Amygdala (tissue), 56 donors: Measurements from ENCODE around the gene GNB1.
"Not testable (repeated sequence)": the region's sequence is repeated elsewhere in the genome, so short reads cannot be mapped to it uniquely, and the experiment has no call there.

ENCODE experiments used
- DNase-seq, 56 donors: peaks; one replicate each; lab custom pipeline; 2025; lab: John Stamatoyannopoulos, UW

Gene GNB1

GRCh38 chr1:1890506-1891348 is at the start of gene GNB1:
Gene GNB1, minus strand, starts transcription at chr1:1891087. Its CDS starts 65,634 bp downstream, at chr1:1825453.
- peak in 54 of 56 donors; percentile 26 to 90 (median 78) for DNase-seq

- DNase-seq, result no peak
Observed at GRCh38 chr1:1940123-1940425, 49.2 kb upstream of the GNB1 start.

GRCh38 chr1:1939296-1940122 is 48.6 kb upstream of the GNB1 start:
- no peak for DNase-seq

GRCh38 chr1:1938613-1939295 is 47.9 kb upstream of the GNB1 start:
- DNase-seq, result no peak

- DNase-seq, result no peak
Observed at GRCh38 chr1:1938276-1938573, 47.3 kb upstream of the GNB1 start.

- DNase-seq, result no peak
Observed at GRCh38 chr1:1937549-1938275, 46.8 kb upstream of the GNB1 start.

- DNase-seq, result no peak
Observed at GRCh38 chr1:1937061-1937460, 46.2 kb upstream of the GNB1 start.

- not testable (repeated sequence) for DNase-seq
Observed at GRCh38 chr1:1934848-1935247, 44.0 kb upstream of the GNB1 start.

- no peak for DNase-seq
Observed at GRCh38 chr1:1929639-1930545, 39.0 kb upstream of the GNB1 start.

- no peak for DNase-seq
Observed at GRCh38 chr1:1929102-1929638, 38.3 kb upstream of the GNB1 start.

- no peak for DNase-seq
Observed at GRCh38 chr1:1928231-1929101, 37.6 kb upstream of the GNB1 start.

- DNase-seq, result no peak
Observed at GRCh38 chr1:1927751-1928150, 36.9 kb upstream of the GNB1 start.

- no peak for DNase-seq
Observed at GRCh38 chr1:1926886-1927660, 36.2 kb upstream of the GNB1 start.

- DNase-seq, result no peak
Observed at GRCh38 chr1:1926346-1926811, 35.5 kb upstream of the GNB1 start.

- DNase-seq, result no peak
Observed at GRCh38 chr1:1925437-1926345, 34.8 kb upstream of the GNB1 start.

GRCh38 chr1:1924849-1925248 is 34.0 kb upstream of the GNB1 start:
- DNase-seq, result no peak
